Upper lobe of left lung (tissue), 6 donors: ENCODE measurements around the gene CDAN1. TPM values are rescaled to one million over a fixed set of nuclear protein-coding genes. Genes with fewer than 3 reads are reported as not detected.

Experiments
- ATAC-seq, 2 donors: fragments of 200-7000 bp; cut with Tn5 transposase; one replicate each; pipeline ENCODE4 v1.9.1; 2022; ENCODE audit warnings: mild to moderate bottlenecking in 2 of 2, moderate library complexity in 2 of 2; ENCODE audit not compliant: low FRiP score in 2 of 2
- DNase-seq, 2 donors: peaks; one replicate each; pipeline ENCODE4 v3.0.0-alpha.2; 2019 to 2020
- H3K27ac ChIP-seq, 4 donors: fragments of 200-600 bp; sonication (generic); one replicate each; pipeline ENCODE4 v1.5.1; 2016 to 2019
- H3K27me3 ChIP-seq, 4 donors: fragments of 200-600 bp; sonication (generic); one replicate each; pipeline ENCODE4 v1.5.1; 2017 to 2019
- H3K36me3 ChIP-seq, 4 donors: fragments of 200-600 bp; sonication (generic); one replicate each; pipeline ENCODE4 v1.5.1; 2016 to 2019
- H3K4me1 ChIP-seq, 4 donors: fragments of 200-600 bp; sonication (generic); one replicate each; pipeline ENCODE4 v1.5.1; 2018 to 2019
- H3K4me3 ChIP-seq, 4 donors: fragments of 200-600 bp; sonication (generic); one replicate each; pipeline ENCODE4 v1.5.1; 2017 to 2019; ENCODE audit warnings: mild to moderate bottlenecking in 2 of 4, moderate library complexity in 1 of 4
- H3K9me3 ChIP-seq, 4 donors: fragments of 200-600 bp; sonication (generic); one replicate each; pipeline ENCODE4 v1.5.1; 2018 to 2019
- EP300 ChIP-seq, 4 donors: sonication (generic); formaldehyde crosslinking; IDR thresholded peaks; one replicate each; pipeline ENCODE4 v1.5.1; 2017; ENCODE audit warnings: antibody characterized with exemption in 4 of 4, control low read depth in 2 of 4
- POLR2A ChIP-seq, 4 donors: fragments of 450-650 bp; IDR thresholded peaks; one replicate each; pipeline ENCODE4 v1.5.1; 2016 to 2017; ENCODE audit warnings: antibody characterized with exemption in 4 of 4, mild to moderate bottlenecking in 2 of 4
- POLR2AphosphoS5 ChIP-seq, 2 donors: sonication (generic); formaldehyde crosslinking; IDR thresholded peaks; one replicate each; pipeline ENCODE4 v1.5.1; 2017; ENCODE audit warnings: antibody characterized with exemption in 2 of 2
- WGBS, 2 donors: methylation state at CpG; one replicate each; pipeline ENCODE4 v1.1.5; 2017 to 2018; 5-methylcytosine and 5-hydroxymethylcytosine counted together
- total RNA-seq, 6 donors: library from RNA; depleted of rRNA in 4 of 6; stranded (reverse); fragments of >200 nt in 4 of 6; gene quantifications; one replicate each; pipeline versions ENCODE4 v1.1.0 to v1.2.1, GENCODE V29; 2016 to 2021
- TF ChIP-seq, protein P1 (sequence below), 6 experiments: fragments of 450-650 bp in 4 of 6; fragments of 200-600 bp in 2 of 6; sonication (generic) in 2 of 6; IDR thresholded peaks; one replicate each; pipeline ENCODE4 v1.5.1; 2016 to 2019; ENCODE audit warnings: antibody characterized with exemption in 6 of 6
- donor health status: DM: no; HTN: no; CAD: no; lungs with moderate emphysema.
- donor health status: DM: no; HTN: yes; CAD: no; lungs with severe emphysema.

CDAN1 gene
- total RNA-seq, 6 donors from 2014 or later, result 9.1 to 30.4 (median 12.6) TPM

DNA sequence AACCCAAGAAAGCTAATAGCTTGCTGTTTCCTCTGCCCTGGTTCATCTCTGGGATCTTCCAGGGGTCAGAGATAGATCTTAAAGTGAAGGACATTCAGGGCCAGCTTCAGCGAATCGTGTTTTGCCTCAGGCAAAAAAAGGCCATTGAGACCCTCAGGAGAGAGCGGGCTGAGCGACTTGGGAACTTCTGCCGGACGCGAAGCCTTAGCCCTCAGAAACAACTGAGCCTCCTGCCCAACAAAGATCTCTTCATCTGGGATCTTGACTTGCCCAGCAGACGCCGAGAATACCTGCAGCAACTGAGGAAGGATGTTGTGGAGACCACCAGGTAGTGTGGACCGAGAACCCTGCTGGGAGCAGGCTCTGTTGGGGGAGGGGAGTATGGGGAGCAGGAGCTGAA lies 42.5 kb downstream of the CDAN1 start:
- no peak overlapping the region for H3K4me3 ChIP-seq
- no peaks in the 10 kb centered on the region for H3K9me3 ChIP-seq
- DNase-seq, result no peak
- 93 to 96% methylated on average over 10 of the region's 10 CpGs for WGBS, 2 donors
- no peaks in the 10 kb centered on the region for H3K4me1 ChIP-seq
- H3K27me3 ChIP-seq, result no peaks in the 10 kb centered on the region
- TF ChIP-seq, protein P1, sequence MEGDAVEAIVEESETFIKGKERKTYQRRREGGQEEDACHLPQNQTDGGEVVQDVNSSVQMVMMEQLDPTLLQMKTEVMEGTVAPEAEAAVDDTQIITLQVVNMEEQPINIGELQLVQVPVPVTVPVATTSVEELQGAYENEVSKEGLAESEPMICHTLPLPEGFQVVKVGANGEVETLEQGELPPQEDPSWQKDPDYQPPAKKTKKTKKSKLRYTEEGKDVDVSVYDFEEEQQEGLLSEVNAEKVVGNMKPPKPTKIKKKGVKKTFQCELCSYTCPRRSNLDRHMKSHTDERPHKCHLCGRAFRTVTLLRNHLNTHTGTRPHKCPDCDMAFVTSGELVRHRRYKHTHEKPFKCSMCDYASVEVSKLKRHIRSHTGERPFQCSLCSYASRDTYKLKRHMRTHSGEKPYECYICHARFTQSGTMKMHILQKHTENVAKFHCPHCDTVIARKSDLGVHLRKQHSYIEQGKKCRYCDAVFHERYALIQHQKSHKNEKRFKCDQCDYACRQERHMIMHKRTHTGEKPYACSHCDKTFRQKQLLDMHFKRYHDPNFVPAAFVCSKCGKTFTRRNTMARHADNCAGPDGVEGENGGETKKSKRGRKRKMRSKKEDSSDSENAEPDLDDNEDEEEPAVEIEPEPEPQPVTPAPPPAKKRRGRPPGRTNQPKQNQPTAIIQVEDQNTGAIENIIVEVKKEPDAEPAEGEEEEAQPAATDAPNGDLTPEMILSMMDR (IDR thresholded peaks at IDR 0.05), result no peak
- no peak for TF ChIP-seq POLR2A (IDR thresholded peaks at IDR 0.05)
- no peak for TF ChIP-seq POLR2AphosphoS5 (IDR thresholded peaks at IDR 0.05)
- no peak for TF ChIP-seq EP300 (IDR thresholded peaks at IDR 0.05)
- no peak for ATAC-seq
- no peak overlapping the region for H3K27ac ChIP-seq
- peaks cover 0 to 82% (median 42%) of the 10 kb centered on the region in 4 donors for H3K36me3 ChIP-seq

DNA sequence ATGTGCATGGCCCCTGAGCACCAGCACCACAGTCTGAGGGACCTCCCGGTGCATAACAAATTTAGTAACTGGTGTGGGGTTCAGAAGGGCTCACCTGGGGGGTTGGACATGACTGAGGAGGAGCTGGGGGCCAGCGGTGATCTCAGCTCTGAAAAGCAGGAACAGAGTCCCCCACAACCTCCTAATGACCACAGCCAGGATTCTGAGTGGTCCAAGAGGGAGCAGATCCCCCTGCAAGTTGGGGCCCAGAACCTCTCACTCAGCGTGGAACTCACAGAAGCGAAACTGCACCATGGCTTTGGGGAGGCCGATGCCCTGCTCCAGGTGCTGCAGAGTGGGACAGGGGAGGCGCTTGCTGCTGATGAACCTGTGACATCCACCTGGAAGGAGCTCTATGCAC lies 43.0 kb downstream of the CDAN1 start:
- no peak for ATAC-seq
- TF ChIP-seq POLR2A (IDR thresholded peaks at IDR 0.05), result no peak
- no peak for TF ChIP-seq EP300 (IDR thresholded peaks at IDR 0.05)
- TF ChIP-seq, protein P1 (IDR thresholded peaks at IDR 0.05), result no peak
- TF ChIP-seq POLR2AphosphoS5 (IDR thresholded peaks at IDR 0.05), result no peak
- no peak overlapping the region for H3K4me3 ChIP-seq
- no peaks in the 10 kb centered on the region for H3K4me1 ChIP-seq
- peaks cover 0 to 86% (median 42%) of the 10 kb centered on the region in 4 donors for H3K36me3 ChIP-seq
- no peaks in the 10 kb centered on the region for H3K9me3 ChIP-seq
- H3K27ac ChIP-seq, result no peak overlapping the region
- H3K27me3 ChIP-seq, result no peaks in the 10 kb centered on the region
- DNase-seq, result no peak
- 92 to 95% methylated on average over 3 to 6 of the region's 6 CpGs for WGBS, 2 donors

DNA sequence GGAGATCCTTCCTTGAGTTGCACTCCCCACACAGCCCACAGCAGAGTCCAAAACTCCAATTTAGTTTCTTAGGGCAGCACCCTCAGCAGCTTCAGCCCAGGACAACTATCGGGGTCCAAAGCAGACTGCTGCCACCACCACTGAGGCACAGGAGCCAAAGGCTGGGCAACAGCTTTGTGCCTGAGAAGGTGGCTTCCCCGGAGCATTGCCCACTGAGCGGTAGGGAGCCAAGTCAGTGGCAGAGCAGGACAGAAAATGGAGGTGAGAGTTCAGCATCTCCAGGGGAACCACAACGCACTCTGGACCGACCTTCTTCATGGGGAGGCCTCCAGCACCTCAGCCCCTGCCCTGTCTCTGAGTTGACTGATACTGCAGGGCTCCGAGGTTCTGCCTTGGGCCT lies 43.4 kb downstream of the CDAN1 start:
- peaks cover 0 to 91% (median 42%) of the 10 kb centered on the region in 4 donors for H3K36me3 ChIP-seq

DNA sequence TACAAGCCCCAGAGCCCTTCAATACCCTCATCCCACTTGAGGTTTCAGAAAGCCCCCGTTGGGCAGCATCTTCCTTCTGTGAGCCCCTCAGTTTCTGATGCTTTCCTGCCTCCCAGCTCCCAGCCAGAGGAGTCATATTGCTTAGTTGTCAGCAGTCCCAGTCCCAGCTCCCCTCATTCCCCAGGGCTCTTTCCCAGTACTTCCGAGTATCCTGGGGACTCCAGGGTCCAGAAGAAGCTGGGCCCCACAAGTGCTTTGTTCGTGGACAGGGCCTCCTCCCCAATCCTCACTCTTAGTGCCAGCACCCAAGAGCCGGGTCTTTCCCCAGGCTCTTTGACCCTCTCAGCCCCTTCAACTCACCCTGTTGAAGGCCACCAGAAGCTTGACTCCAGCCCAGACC lies 43.9 kb downstream of the CDAN1 start:
- TF ChIP-seq, protein P1 (IDR thresholded peaks at IDR 0.05), result no peak
- TF ChIP-seq POLR2A (IDR thresholded peaks at IDR 0.05) (no peak), EP300 (IDR thresholded peaks at IDR 0.05) (no peak), POLR2AphosphoS5 (IDR thresholded peaks at IDR 0.05) (no peak)
- H3K36me3 ChIP-seq, result peaks cover 0 to 96% (median 45%) of the 10 kb centered on the region in 4 donors
- no peaks in the 10 kb centered on the region for H3K9me3 ChIP-seq
- H3K27ac ChIP-seq, result no peak overlapping the region
- WGBS, 2 donors, result 90 to 92% methylated on average over 4 of the region's 4 CpGs
- no peak for DNase-seq
- no peak overlapping the region for H3K4me3 ChIP-seq
- H3K4me1 ChIP-seq, result no peaks in the 10 kb centered on the region
- ATAC-seq, result no peak
- no peaks in the 10 kb centered on the region for H3K27me3 ChIP-seq

More for the DNA sequence above, 43.4 kb downstream of the CDAN1 start:
- no peak for ATAC-seq
- no peaks in the 10 kb centered on the region for H3K9me3 ChIP-seq
- H3K27me3 ChIP-seq, result no peaks in the 10 kb centered on the region
- H3K27ac ChIP-seq, result no peak overlapping the region
- WGBS, 2 donors, result 98 to 100% methylated on average over 1 to 5 of the region's 6 CpGs
- TF ChIP-seq, protein P1 (IDR thresholded peaks at IDR 0.05), result no peak
- no peak for TF ChIP-seq POLR2AphosphoS5 (IDR thresholded peaks at IDR 0.05)
- TF ChIP-seq EP300 (IDR thresholded peaks at IDR 0.05), result no peak
- TF ChIP-seq POLR2A (IDR thresholded peaks at IDR 0.05), result no peak
- no peak for DNase-seq
- no peak overlapping the region for H3K4me3 ChIP-seq
- H3K4me1 ChIP-seq, result no peaks in the 10 kb centered on the region

DNA sequence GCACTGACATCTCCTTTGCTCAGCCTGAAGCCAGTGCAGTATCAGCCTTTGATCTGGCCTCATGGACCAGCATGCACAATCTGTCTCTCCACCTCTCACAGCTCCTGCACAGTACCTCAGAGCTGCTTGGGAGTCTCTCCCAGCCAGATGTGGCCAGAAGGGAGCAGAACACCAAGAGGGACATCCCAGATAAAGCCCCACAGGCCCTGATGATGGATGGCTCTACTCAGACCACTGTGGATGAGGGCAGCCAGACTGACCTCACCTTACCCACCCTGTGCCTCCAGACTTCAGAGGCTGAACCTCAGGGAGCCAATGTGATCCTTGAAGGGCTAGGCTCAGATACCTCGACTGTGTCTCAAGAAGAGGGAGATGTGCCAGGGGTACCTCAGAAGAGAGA lies 44.4 kb downstream of the CDAN1 start:
- WGBS, 2 donors, result 94 to 100% methylated on average over 1 of the region's 1 CpG
- no peak for DNase-seq

More for the DNA sequence above, 44.4 kb downstream of the CDAN1 start:
- Histone ChIP-seq H3K36me3 (peaks cover 0 to 96% (median 48%) of the 10 kb centered on the region in 4 donors), H3K27ac (no peak overlapping the region), H3K4me3 (no peak overlapping the region), H3K4me1 (no peaks in the 10 kb centered on the region), H3K9me3 (no peaks in the 10 kb centered on the region), H3K27me3 (no peaks in the 10 kb centered on the region)
- ATAC-seq, result no peak
- no peak for TF ChIP-seq POLR2AphosphoS5 (IDR thresholded peaks at IDR 0.05)
- TF ChIP-seq, protein P1 (IDR thresholded peaks at IDR 0.05), result no peak
- TF ChIP-seq EP300 (IDR thresholded peaks at IDR 0.05), result no peak
- no peak for TF ChIP-seq POLR2A (IDR thresholded peaks at IDR 0.05)
